GM23248 (cell line): Measurements from ENCODE around the gene MYH15.

Experiments
- EZH2 ChIP-seq: fragments of 200-600 bp; sonication (generic); IDR thresholded peaks from 2 replicates; pipeline ENCODE4 v1.6.1; 2018; ENCODE audit warnings: antibody characterized with exemption, mild to moderate bottlenecking; ENCODE audit not compliant: insufficient read depth, poor library complexity, severe bottlenecking
- EZH2phosphoT487 ChIP-seq: fragments of 200-600 bp; sonication (generic); IDR thresholded peaks from 2 replicates; pipeline ENCODE4 v1.6.1; 2018; ENCODE audit warnings: antibody characterized with exemption, moderate library complexity, mild to moderate bottlenecking, low read depth; ENCODE audit not compliant: insufficient read depth

GRCh38 chr3:108447096-108447847, 63.1 kb downstream of the MYH15 start:
- TF ChIP-seq EZH2phosphoT487 (no peak), EZH2 (no peak)
